B cell (primary cell): Measurements from ENCODE around the gene C2CD4C.

Experiments used
- CTCF ChIP-seq: fragments of 200-600 bp; IDR thresholded peaks from one replicate; pipeline ENCODE4 v1.8.0; 2022; ENCODE audit warnings: antibody characterized with exemption, mild to moderate bottlenecking
- EZH2 ChIP-seq: IDR thresholded peaks from 2 replicates; pipeline ENCODE4 v1.6.1; 2012; ENCODE audit warnings: borderline replicate concordance, low read depth, mild to moderate bottlenecking, moderate library complexity, low read length; ENCODE audit not compliant: insufficient read depth, poor library complexity, severe bottlenecking

GRCh38 chr19:441213-441836 is 32.4 kb upstream of the C2CD4C start:
- no peak for TF ChIP-seq EZH2
- TF ChIP-seq CTCF, result no peak
